OCI-LY7 (cell line): Measurements from ENCODE around the gene KCNMA1. TPM values are rescaled to one million over a fixed set of nuclear protein-coding genes. Genes with fewer than 3 reads are reported as not detected.

Source experiments
- BruUV-seq: library from RNA; stranded (reverse); fragments of 400-500 nt; replicated peaks from 2 replicates; lab custom pipeline; 2021; lab: Mats Ljungman, UMichigan
- CTCF ChIA-PET: fragments of 300-600 bp; sonication (Branson Sonifier 250); formaldehyde crosslinking; loops from one replicate; lab custom pipeline; 2022; ENCODE audit warnings: antibody characterized with exemption; ENCODE audit not compliant: unreplicated experiment; lab: Charles Lee
- POLR2A ChIA-PET: fragments of 300-600 bp; sonication (Branson Sonifier 250); formaldehyde crosslinking; loops from one replicate; lab custom pipeline; 2022; ENCODE audit warnings: antibody characterized with exemption; lab: Charles Lee
- DNase-seq: peaks from one replicate; pipeline ENCODE4 v3.0.0-alpha.2; 2015; ENCODE audit warnings: low spot score
- H2AFZ ChIP-seq: fragments of 200-600 bp; sonication (generic), shearing (Covaris generic); 2 replicates; pipeline ENCODE4 v1.6.1; 2014; ENCODE audit warnings: mild to moderate bottlenecking, antibody characterized with exemption, low read length, moderate library complexity
- H3K27ac ChIP-seq: fragments of 200-600 bp; sonication (generic); 2 replicates; pipeline ENCODE4 v1.5.1; 2014; ENCODE audit warnings: mixed run types, low read depth, mild to moderate bottlenecking, moderate library complexity, low read length, inconsistent platforms; ENCODE audit not compliant: poor library complexity, severe bottlenecking
- H3K36me3 ChIP-seq: fragments of 200-600 bp; sonication (generic); 2 replicates; pipeline ENCODE4 v1.6.1; 2014; ENCODE audit warnings: mild to moderate bottlenecking, antibody characterized with exemption, low read length, moderate library complexity, mixed read lengths; ENCODE audit not compliant: insufficient read depth
- H3K4me1 ChIP-seq: fragments of 200-600 bp; sonication (generic); 2 replicates; pipeline ENCODE4 v1.5.1; 2014; ENCODE audit warnings: mild to moderate bottlenecking, low read length; ENCODE audit not compliant: insufficient read depth, poor library complexity, severe bottlenecking
- H3K4me2 ChIP-seq: fragments of 200-600 bp; sonication (generic); 2 replicates; pipeline ENCODE4 v1.6.1; 2014; ENCODE audit warnings: mild to moderate bottlenecking, low read length
- H3K4me3 ChIP-seq: fragments of 200-600 bp; sonication (generic); 2 replicates; pipeline ENCODE4 v1.5.1; 2014; ENCODE audit warnings: mild to moderate bottlenecking, low read depth, low read length; ENCODE audit not compliant: poor library complexity, severe bottlenecking
- H3K79me2 ChIP-seq: fragments of 200-600 bp; sonication (generic); 2 replicates; pipeline ENCODE4 v1.6.1; 2016; ENCODE audit warnings: low read depth, mild to moderate bottlenecking, low read length, moderate library complexity, mixed read lengths; ENCODE audit not compliant: insufficient read depth
- H3K9me2 ChIP-seq: fragments of 200-600 bp; sonication (generic); 2 replicates; pipeline ENCODE4 v1.6.1; 2016; ENCODE audit warnings: mild to moderate bottlenecking, low read length, mixed read lengths; ENCODE audit not compliant: insufficient read depth
- H3K9me3 ChIP-seq: fragments of 200-600 bp; sonication (generic); 2 replicates; pipeline ENCODE4 v1.6.1; 2014; ENCODE audit warnings: mild to moderate bottlenecking, mixed run types, low read length, mixed read lengths
- H4K20me1 ChIP-seq: fragments of 200-600 bp; sonication (generic); 2 replicates; pipeline ENCODE4 v1.6.1; 2014; ENCODE audit warnings: mild to moderate bottlenecking, antibody characterized with exemption, low read length, moderate library complexity, mixed read lengths; ENCODE audit not compliant: insufficient read depth
- EZH2phosphoT487 ChIP-seq: fragments of 200-600 bp; sonication (generic); IDR thresholded peaks from 2 replicates; pipeline ENCODE4 v1.6.1; 2018; ENCODE audit warnings: low read depth, borderline replicate concordance, mild to moderate bottlenecking, mixed run types, antibody characterized with exemption, low read length, moderate library complexity, mixed read lengths
- intact Hi-C: fragments of 100-400 bp; cut with micrococcal nuclease; formaldehyde crosslinking; loops from one replicate; pipeline ENCODE4 v1.10.0; 2022; ENCODE audit not compliant: unreplicated experiment
- total RNA-seq, 2 experiments: library from RNA; depleted of rRNA in 1 of 2; stranded (reverse); fragments of >200 nt in 1 of 2; shearing (Covaris generic) in 1 of 2; gene quantifications; 2 replicates each; pipeline ENCODE4 v1.2.3, GENCODE V29; 2014 to 2022
- TF ChIP-seq, protein P1 (sequence below): fragments of 200-600 bp; sonication (generic); conservative IDR thresholded peaks from 2 replicates; pipeline ENCODE4 v1.5.1; 2014; ENCODE audit warnings: mild to moderate bottlenecking, antibody characterized with exemption, low read length, moderate library complexity, mixed read lengths

KCNMA1 gene
- total RNA-seq, 2 experiments from 2014 or later = not detected

DNA sequence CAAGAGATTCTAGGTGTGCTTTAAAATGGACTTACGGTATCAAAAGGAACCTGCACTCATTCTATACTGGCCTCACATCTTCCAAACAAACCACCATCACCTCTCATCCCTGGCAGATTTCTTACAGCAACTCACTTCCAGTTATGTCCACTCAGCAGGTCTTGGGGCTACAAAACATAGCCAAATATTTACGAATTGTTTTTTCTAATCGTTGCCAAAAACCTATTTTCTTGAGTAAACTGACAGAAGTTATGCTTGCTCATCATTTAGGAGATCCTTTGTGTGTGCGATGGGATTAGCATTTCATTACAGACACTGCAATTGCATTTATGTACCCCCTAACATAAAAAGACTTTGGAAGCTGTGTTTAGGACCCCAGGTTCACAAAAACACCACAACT is 2.7 kb downstream of the KCNMA1 start:
- H3K27ac ChIP-seq = no peak overlapping the region
- no peaks in the 10 kb centered on the region for H3K9me2 ChIP-seq
- H3K4me3 ChIP-seq = no peak overlapping the region
- no TSS peak for BruUV-seq
- intact Hi-C loops = no loop called here
- DNase-seq = no peak
- no peaks in the 10 kb centered on the region for H3K79me2 ChIP-seq
- no peak for TF ChIP-seq EZH2phosphoT487
- TF ChIP-seq, protein P1, sequence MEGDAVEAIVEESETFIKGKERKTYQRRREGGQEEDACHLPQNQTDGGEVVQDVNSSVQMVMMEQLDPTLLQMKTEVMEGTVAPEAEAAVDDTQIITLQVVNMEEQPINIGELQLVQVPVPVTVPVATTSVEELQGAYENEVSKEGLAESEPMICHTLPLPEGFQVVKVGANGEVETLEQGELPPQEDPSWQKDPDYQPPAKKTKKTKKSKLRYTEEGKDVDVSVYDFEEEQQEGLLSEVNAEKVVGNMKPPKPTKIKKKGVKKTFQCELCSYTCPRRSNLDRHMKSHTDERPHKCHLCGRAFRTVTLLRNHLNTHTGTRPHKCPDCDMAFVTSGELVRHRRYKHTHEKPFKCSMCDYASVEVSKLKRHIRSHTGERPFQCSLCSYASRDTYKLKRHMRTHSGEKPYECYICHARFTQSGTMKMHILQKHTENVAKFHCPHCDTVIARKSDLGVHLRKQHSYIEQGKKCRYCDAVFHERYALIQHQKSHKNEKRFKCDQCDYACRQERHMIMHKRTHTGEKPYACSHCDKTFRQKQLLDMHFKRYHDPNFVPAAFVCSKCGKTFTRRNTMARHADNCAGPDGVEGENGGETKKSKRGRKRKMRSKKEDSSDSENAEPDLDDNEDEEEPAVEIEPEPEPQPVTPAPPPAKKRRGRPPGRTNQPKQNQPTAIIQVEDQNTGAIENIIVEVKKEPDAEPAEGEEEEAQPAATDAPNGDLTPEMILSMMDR = no peak
- H3K36me3 ChIP-seq = no peaks in the 10 kb centered on the region
- no peak overlapping the region for H2AFZ ChIP-seq
- POLR2A ChIA-PET = interaction anchor here (0.6 to 0.7 kb wide), 3 partner anchors 119 to 464 kb away, joined by 3 to 5 read pairs (median 5); no protein-coding TSS in a partner anchor
- no peaks in the 10 kb centered on the region for H3K4me1 ChIP-seq
- no peak overlapping the region for H3K4me2 ChIP-seq
- no peaks in the 10 kb centered on the region for H4K20me1 ChIP-seq
- CTCF ChIA-PET = interaction anchor here (0.5 kb wide), 1 partner anchor 172 kb away, joined by 7 read pairs; no protein-coding TSS in a partner anchor
- H3K9me3 ChIP-seq = no peaks in the 10 kb centered on the region

DNA sequence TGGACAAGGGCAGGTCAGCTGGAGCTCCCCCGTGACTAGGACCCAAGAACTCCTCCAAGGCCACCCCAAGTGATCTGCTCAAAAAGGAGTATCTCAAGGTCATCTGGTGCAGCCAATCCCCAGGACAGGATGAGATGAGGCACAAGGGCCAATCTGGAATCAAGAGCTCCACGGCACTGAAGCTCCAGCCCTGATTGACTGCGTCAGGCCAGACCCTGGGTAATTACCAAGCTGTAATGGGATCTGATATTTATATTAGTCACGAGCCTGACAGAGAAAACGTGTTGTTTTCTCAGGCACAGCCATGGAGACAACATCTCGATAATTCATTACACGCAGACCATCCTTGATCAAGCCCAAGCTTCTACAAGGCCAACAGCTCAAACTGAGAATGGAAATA is 4.2 kb downstream of the KCNMA1 start:
- Histone ChIP-seq H3K4me3 (no peak overlapping the region), H4K20me1 (no peaks in the 10 kb centered on the region), H3K27ac (no peak overlapping the region), H3K4me1 (no peaks in the 10 kb centered on the region), H3K4me2 (no peak overlapping the region), H3K36me3 (no peaks in the 10 kb centered on the region), H2AFZ (no peak overlapping the region), H3K9me2 (no peaks in the 10 kb centered on the region), H3K9me3 (no peaks in the 10 kb centered on the region), H3K79me2 (no peaks in the 10 kb centered on the region)
- BruUV-seq = no TSS peak
- intact Hi-C loops = no loop called here
- TF ChIP-seq, protein P1 = no peak
- no peak for TF ChIP-seq EZH2phosphoT487
- no peak for DNase-seq
- ChIA-PET CTCF (interaction anchor here (0.6 kb wide), 1 partner anchor 251 kb away, joined by 3 read pairs; no protein-coding TSS in a partner anchor), POLR2A (no interaction called here)

DNA sequence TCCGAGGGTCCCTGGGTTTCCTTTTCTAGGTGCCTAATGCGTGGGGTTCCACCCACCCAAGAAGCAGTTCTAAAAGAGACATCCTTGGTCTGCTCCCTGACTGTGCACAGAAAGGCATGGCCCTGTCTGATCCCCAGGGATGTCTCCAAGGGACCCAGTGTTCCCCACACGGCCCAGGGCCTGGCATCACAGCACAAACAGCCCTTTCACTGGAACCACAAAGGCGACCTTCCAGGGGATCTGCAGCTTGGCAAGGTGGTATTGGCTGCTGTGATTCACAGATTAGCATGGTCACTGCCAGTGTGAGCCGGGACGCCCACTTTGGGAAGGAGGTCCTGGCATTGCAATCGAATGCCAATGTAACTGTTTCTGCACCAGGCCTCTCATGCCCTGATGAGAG is 6.4 kb downstream of the KCNMA1 start:
- intact Hi-C loops = no loop called here
- Histone ChIP-seq H3K36me3 (no peaks in the 10 kb centered on the region), H3K4me2 (no peak overlapping the region), H3K9me3 (no peaks in the 10 kb centered on the region), H3K9me2 (no peaks in the 10 kb centered on the region), H3K4me3 (no peak overlapping the region), H3K27ac (no peak overlapping the region), H2AFZ (no peak overlapping the region), H3K79me2 (no peaks in the 10 kb centered on the region), H4K20me1 (no peaks in the 10 kb centered on the region), H3K4me1 (no peaks in the 10 kb centered on the region)
- no peak for TF ChIP-seq EZH2phosphoT487
- no peak for DNase-seq
- CTCF ChIA-PET = no interaction called here
- BruUV-seq = no TSS peak
- POLR2A ChIA-PET = no interaction called here
